Endothelial cell of umbilical vein (primary cell): Measurements from ENCODE around the gene IRF2BP2. TPM values are rescaled to one million over a fixed set of nuclear protein-coding genes. Genes with fewer than 3 reads are reported as not detected.

ENCODE experiments used
- BruUV-seq: library from RNA; stranded (reverse); fragments of 400-500 nt; replicated peaks from 2 replicates; lab custom pipeline; 2021; lab: Mats Ljungman, UMichigan
- CTCF ChIA-PET: fragments of 300-600, 350-600 bp; sonication (Branson Sonifier 250); formaldehyde crosslinking; loops from one replicate; lab custom pipeline; 2021; ENCODE audit warnings: antibody characterized with exemption, inconsistent platforms; lab: Charles Lee
- POLR2A ChIA-PET: fragments of 300-600, 350-600 bp; sonication (Branson Sonifier 250); formaldehyde crosslinking; loops from one replicate; lab custom pipeline; 2021; ENCODE audit warnings: antibody characterized with exemption, inconsistent platforms; lab: Charles Lee
- DNase-seq: peaks from one replicate; pipeline ENCODE4 v3.0.0-alpha.2; 2011; ENCODE audit warnings: low read depth, low spot score
- FAIRE-seq: peaks from 2 replicates; lab custom pipeline; 2011; peaks lifted over from hg19 to GRCh38; lab: Jason Lieb, UNC
- H2AFZ ChIP-seq: 2 replicates; pipeline ENCODE4 v1.6.0; 2012; ENCODE audit warnings: low read depth, low read length, control low read depth, inconsistent platforms
- H3K27ac ChIP-seq: 2 replicates; pipeline ENCODE4 v1.5.1; 2011; ENCODE audit warnings: low read depth, mild to moderate bottlenecking, control low read depth, low read length, moderate library complexity; ENCODE audit not compliant: insufficient read depth
- H3K27me3 ChIP-seq, 2 experiments: 2 replicates each; pipeline versions ENCODE4 v1.6.0 to v1.6.1; 2011; ENCODE audit warnings: low read length in 2 of 2, mixed read lengths in 1 of 2; ENCODE audit not compliant: control insufficient read depth in 2 of 2, insufficient read depth in 2 of 2
- H3K36me3 ChIP-seq, 2 experiments: 2 replicates in 1 of 2; 3 replicates in 1 of 2; pipeline ENCODE4 v1.5.1; 2011; ENCODE audit warnings: low read length in 2 of 2, mild to moderate bottlenecking in 1 of 2, moderate library complexity in 1 of 2; ENCODE audit not compliant: control insufficient read depth in 2 of 2, insufficient read depth in 2 of 2; ENCODE audit errors: extremely low read depth in 1 of 2
- H3K4me1 ChIP-seq: 3 replicates; pipeline ENCODE4 v1.5.1; 2011; ENCODE audit warnings: mild to moderate bottlenecking, low read length; ENCODE audit not compliant: control insufficient read depth, insufficient read depth; ENCODE audit errors: extremely low read depth
- H3K4me2 ChIP-seq: 2 replicates; pipeline ENCODE4 v1.6.1; 2011; ENCODE audit warnings: low read length, control low read depth, mixed read lengths; ENCODE audit not compliant: insufficient read depth
- H3K4me3 ChIP-seq, 3 experiments: fragments of 200-600 bp in 1 of 3; sonication (generic), shearing (Covaris generic) in 1 of 3; replicated peaks in 1 of 3; 2 replicates each; pipeline ENCODE4 v1.5.1; 2011 to 2016; ENCODE audit warnings: control low read depth in 3 of 3, low read length in 3 of 3, mild to moderate bottlenecking in 2 of 3, inconsistent platforms in 1 of 3, low read depth in 1 of 3, moderate library complexity in 1 of 3; ENCODE audit not compliant: insufficient read depth in 1 of 3
- H3K79me2 ChIP-seq: 2 replicates; pipeline ENCODE4 v1.6.0; 2012; ENCODE audit warnings: low read length, inconsistent platforms; ENCODE audit not compliant: control insufficient read depth, insufficient read depth
- H3K9ac ChIP-seq: replicated peaks from 2 replicates; pipeline ENCODE3; 2011; ENCODE audit warnings: low read length, control low read depth; ENCODE audit not compliant: insufficient read depth; ENCODE audit errors: extremely low read depth
- H3K9me1 ChIP-seq: replicated peaks from 3 replicates; pipeline ENCODE4 v1.6.0; 2011; ENCODE audit warnings: mild to moderate bottlenecking, low read length; ENCODE audit not compliant: control insufficient read depth, insufficient read depth; ENCODE audit errors: extremely low read depth
- H3K9me3 ChIP-seq: replicated peaks from 2 replicates; pipeline ENCODE4 v1.5.1; 2012; ENCODE audit warnings: low read length, inconsistent platforms; ENCODE audit not compliant: control insufficient read depth, insufficient read depth
- H4K20me1 ChIP-seq: replicated peaks from 2 replicates; pipeline ENCODE3; 2011; ENCODE audit warnings: mild to moderate bottlenecking, low read length; ENCODE audit not compliant: control insufficient read depth, insufficient read depth; ENCODE audit errors: extremely low read depth
- EZH2 ChIP-seq: IDR thresholded peaks from 2 replicates; pipeline ENCODE4 v1.6.1; 2012; ENCODE audit warnings: borderline replicate concordance, low read depth, mild to moderate bottlenecking, moderate library complexity, low read length, inconsistent platforms; ENCODE audit not compliant: severe bottlenecking
- FOS ChIP-seq: IDR thresholded peaks from 2 replicates; pipeline ENCODE4 v1.6.1; 2011; ENCODE audit warnings: mild to moderate bottlenecking, low read length, moderate library complexity, borderline replicate concordance; ENCODE audit not compliant: insufficient read depth
- GATA2 ChIP-seq: IDR thresholded peaks from 2 replicates; pipeline ENCODE4 v1.7.0; 2011; ENCODE audit warnings: low read depth, mild to moderate bottlenecking, moderate library complexity, mixed read lengths, low read length; ENCODE audit not compliant: insufficient read length, insufficient read depth
- JUN ChIP-seq: IDR thresholded peaks from 2 replicates; pipeline ENCODE4 v1.6.1; 2011; ENCODE audit warnings: borderline replicate concordance, low read depth; ENCODE audit not compliant: insufficient read length, insufficient read depth
- MYC ChIP-seq: IDR thresholded peaks from one replicate; pipeline ENCODE4 v1.6.1; 2011; ENCODE audit warnings: mild to moderate bottlenecking, low read depth, low read length
- POLR2A ChIP-seq: IDR thresholded peaks from 2 replicates; pipeline ENCODE4 v1.6.1; 2012; ENCODE audit warnings: low read depth, mild to moderate bottlenecking, control low read depth, low read length
- POLR2AphosphoS5 ChIP-seq: IDR thresholded peaks from 2 replicates; pipeline ENCODE4 v1.6.1; 2012; ENCODE audit warnings: low read depth, mild to moderate bottlenecking, control low read depth, low read length, moderate library complexity; ENCODE audit not compliant: insufficient read depth
- dilution Hi-C: fragments of 300-500 bp; cut with MboI; formaldehyde crosslinking; loops from one replicate; pipeline ENCODE4 v1.15.0; 2019; ENCODE audit warnings: low sequenced_read_pairs; ENCODE audit not compliant: extremely low pct_ligation_motif_present
- intact Hi-C: fragments of 100-400 bp; cut with micrococcal nuclease; formaldehyde crosslinking; loops from one replicate; pipeline ENCODE4 v1.10.0; 2022
- polyA plus RNA-seq, 4 experiments: library from polyadenylated mRNA; depleted of rRNA in 3 of 4; stranded (reverse) in 3 of 4; unstranded in 1 of 4; fragments of >200 nt; gene quantifications; 2 replicates each; pipeline versions ENCODE4 v1.2.1 to v1.2.3, GENCODE V29; 2011 to 2012; ENCODE audit warnings: missing spikeins in 1 of 4
- total RNA-seq: library from RNA; stranded (reverse); gene quantifications from 2 replicates; pipeline ENCODE4 v1.2.3, GENCODE V29; 2021
- TF ChIP-seq, protein P1 (sequence below), 2 donors: IDR thresholded peaks; 1 replicate in 1 of 2; 2 replicates in 1 of 2; pipeline ENCODE4 v1.5.1; 2011; ENCODE audit warnings: low read length in 2 of 2, mild to moderate bottlenecking in 2 of 2, moderate library complexity in 2 of 2, control low read depth in 1 of 2, inconsistent platforms in 1 of 2, low read depth in 1 of 2; ENCODE audit not compliant: insufficient read depth in 1 of 2; ENCODE audit errors: extremely low read depth in 1 of 2
- TF ChIP-seq, protein P2 (sequence below): IDR thresholded peaks from 2 replicates; pipeline ENCODE4 v1.6.1; 2011; ENCODE audit not compliant: insufficient read depth, insufficient read length

The IRF2BP2 gene
- total and polyA plus RNA-seq, 2 donors (not counting 3 experiments of a cell fraction or from before 2014, with no cell fraction given), result 66.6 to 109 TPM

DNA sequence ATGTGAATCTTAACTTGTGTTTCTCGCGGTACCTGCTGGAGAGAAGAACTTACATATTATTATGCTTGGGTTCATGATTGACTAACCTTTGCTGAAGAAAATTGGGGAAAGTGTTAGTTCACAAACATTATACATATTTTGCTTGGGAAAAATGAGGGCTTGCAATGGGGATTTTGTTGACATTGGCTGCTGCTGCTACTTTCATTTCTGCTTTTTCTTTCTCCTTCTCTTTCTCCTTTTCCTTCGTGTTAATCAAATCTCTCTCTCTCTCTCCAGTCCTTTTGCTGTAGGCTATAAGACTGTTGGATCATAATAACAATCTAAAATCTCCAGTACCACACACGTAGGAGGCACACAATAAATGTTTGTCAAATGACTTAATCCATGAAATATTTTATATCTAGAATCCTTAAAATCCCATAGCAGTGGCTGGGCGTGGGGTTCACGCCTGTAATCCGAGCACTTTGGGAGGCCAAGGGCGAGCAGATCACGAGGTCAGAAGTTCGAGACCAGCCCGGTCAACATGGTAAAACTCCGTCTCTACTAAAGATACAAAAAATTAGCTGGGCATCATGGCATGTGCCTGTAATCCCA lies 23.0 kb downstream of the IRF2BP2 start:
- Histone ChIP-seq H2AFZ (no peak overlapping the region), H3K36me3 (no peaks in the 10 kb centered on the region), H3K9ac (no peak overlapping the region), H3K27ac (no peak overlapping the region), H3K4me2 (no peak overlapping the region), H3K4me3 (no peak overlapping the region), H3K9me1 (no peaks in the 10 kb centered on the region), H3K4me1 (no peaks in the 10 kb centered on the region), H3K9me3 (no peaks in the 10 kb centered on the region), H3K27me3 (peaks cover 0 to 5% of the 10 kb centered on the region in 2 experiments), H4K20me1 (no peaks in the 10 kb centered on the region), H3K79me2 (no peaks in the 10 kb centered on the region)
- intact Hi-C loops, result no loop called here
- CTCF ChIA-PET, result no interaction called here
- FAIRE-seq (no peak), DNase-seq (no peak)
- POLR2A ChIA-PET, result no interaction called here
- dilution Hi-C loops, result no loop called here
- no TSS peak for BruUV-seq
- TF ChIP-seq FOS, result no peak
- TF ChIP-seq POLR2AphosphoS5, result no peak
- TF ChIP-seq, protein P1, sequence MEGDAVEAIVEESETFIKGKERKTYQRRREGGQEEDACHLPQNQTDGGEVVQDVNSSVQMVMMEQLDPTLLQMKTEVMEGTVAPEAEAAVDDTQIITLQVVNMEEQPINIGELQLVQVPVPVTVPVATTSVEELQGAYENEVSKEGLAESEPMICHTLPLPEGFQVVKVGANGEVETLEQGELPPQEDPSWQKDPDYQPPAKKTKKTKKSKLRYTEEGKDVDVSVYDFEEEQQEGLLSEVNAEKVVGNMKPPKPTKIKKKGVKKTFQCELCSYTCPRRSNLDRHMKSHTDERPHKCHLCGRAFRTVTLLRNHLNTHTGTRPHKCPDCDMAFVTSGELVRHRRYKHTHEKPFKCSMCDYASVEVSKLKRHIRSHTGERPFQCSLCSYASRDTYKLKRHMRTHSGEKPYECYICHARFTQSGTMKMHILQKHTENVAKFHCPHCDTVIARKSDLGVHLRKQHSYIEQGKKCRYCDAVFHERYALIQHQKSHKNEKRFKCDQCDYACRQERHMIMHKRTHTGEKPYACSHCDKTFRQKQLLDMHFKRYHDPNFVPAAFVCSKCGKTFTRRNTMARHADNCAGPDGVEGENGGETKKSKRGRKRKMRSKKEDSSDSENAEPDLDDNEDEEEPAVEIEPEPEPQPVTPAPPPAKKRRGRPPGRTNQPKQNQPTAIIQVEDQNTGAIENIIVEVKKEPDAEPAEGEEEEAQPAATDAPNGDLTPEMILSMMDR (IDR thresholded peaks at IDR 0.05; ENCODE audit: extremely low read depth in 1 of 2, insufficient read depth in 1 of 2, low read depth in 1 of 2, low read length in 2 of 2), result no peak
- TF ChIP-seq GATA2, result no peak

DNA sequence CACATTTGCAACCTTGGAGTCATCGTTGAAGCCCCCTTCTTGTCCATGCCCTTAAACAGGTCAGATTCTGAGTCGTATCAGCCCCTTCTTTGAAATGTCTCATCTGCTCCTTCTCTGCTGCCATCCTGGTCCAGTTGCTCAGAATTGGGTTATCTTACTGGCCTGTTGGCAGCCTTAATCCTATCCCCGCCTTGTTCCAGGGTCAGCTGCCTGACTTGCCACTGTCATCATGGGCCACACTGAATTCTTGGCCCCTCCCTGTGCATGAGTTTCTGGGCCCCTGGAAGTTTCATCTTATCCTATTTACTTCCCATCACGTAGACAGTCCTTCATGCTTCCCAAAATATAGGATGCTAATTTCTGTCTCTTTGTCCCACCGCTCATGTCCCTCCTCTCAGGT lies 23.7 kb downstream of the IRF2BP2 start:
- H2AFZ ChIP-seq, result no peak overlapping the region
- H3K9me3 ChIP-seq, result no peaks in the 10 kb centered on the region
- no peaks in the 10 kb centered on the region for H3K4me1 ChIP-seq
- no TSS peak for BruUV-seq
- intact Hi-C loops, result no loop called here
- H3K4me3 ChIP-seq, result no peak overlapping the region
- TF ChIP-seq JUN, result no peak
- TF ChIP-seq, protein P2, sequence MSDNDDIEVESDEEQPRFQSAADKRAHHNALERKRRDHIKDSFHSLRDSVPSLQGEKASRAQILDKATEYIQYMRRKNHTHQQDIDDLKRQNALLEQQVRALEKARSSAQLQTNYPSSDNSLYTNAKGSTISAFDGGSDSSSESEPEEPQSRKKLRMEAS, result no peak
- no peak for TF ChIP-seq EZH2
- TF ChIP-seq MYC, result no peak
- TF ChIP-seq, protein P1 (IDR thresholded peaks at IDR 0.05; ENCODE audit: extremely low read depth in 1 of 2, insufficient read depth in 1 of 2, low read depth in 1 of 2, low read length in 2 of 2), result no peak
- TF ChIP-seq FOS, result no peak
- no peak for TF ChIP-seq POLR2A
- TF ChIP-seq POLR2AphosphoS5, result no peak
- no peak for TF ChIP-seq GATA2
- dilution Hi-C loops, result no loop called here
- ChIA-PET CTCF (no interaction called here), POLR2A (no interaction called here)
- H3K4me2 ChIP-seq, result no peak overlapping the region
- no peaks in the 10 kb centered on the region for H3K9me1 ChIP-seq
- H3K36me3 ChIP-seq, result no peaks in the 10 kb centered on the region
- DNase-seq (no peak), FAIRE-seq (no peak)
- no peaks in the 10 kb centered on the region for H4K20me1 ChIP-seq
- no peaks in the 10 kb centered on the region for H3K79me2 ChIP-seq
- H3K9ac ChIP-seq, result no peak overlapping the region
- H3K27me3 ChIP-seq, result peaks cover 0 to 5% of the 10 kb centered on the region in 2 experiments
- H3K27ac ChIP-seq, result no peak overlapping the region
